Measurements from ENCODE around the gene TMEM123. TPM values are rescaled to one million over a fixed set of nuclear protein-coding genes. Genes with fewer than 3 reads are reported as not detected.

Gene TMEM123
- total and polyA plus RNA-seq, 2 of the 13 experiments (the other 11 are each of a cell fraction or from before 2014, with no cell fraction given), result 365 to 2,761 TPM

- TF ChIP-seq ZNF17 (CRISPR knock-in tag; IDR thresholded peaks at IDR 0.05), result no peak
- no peak for TF ChIP-seq ZNF790 (CRISPR knock-in tag; IDR thresholded peaks at IDR 0.05; ENCODE audit: borderline replicate concordance)
- TF ChIP-seq MTF2 (CRISPR knock-in tag; IDR thresholded peaks at IDR 0.05; ENCODE audit: borderline replicate concordance), result no peak
- no peak for TF ChIP-seq IKZF5 (CRISPR knock-in tag; IDR thresholded peaks at IDR 0.05)
- TF ChIP-seq, protein P1, sequence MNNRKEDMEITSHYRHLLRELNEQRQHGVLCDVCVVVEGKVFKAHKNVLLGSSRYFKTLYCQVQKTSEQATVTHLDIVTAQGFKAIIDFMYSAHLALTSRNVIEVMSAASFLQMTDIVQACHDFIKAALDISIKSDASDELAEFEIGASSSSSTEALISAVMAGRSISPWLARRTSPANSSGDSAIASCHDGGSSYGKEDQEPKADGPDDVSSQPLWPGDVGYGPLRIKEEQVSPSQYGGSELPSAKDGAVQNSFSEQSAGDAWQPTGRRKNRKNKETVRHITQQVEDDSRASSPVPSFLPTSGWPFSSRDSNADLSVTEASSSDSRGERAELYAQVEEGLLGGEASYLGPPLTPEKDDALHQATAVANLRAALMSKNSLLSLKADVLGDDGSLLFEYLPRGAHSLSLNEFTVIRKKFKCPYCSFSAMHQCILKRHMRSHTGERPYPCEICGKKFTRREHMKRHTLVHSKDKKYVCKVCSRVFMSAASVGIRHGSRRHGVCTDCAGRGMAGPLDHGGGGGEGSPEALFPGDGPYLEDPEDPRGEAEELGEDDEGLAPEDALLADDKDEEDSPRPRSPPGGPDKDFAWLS (CRISPR knock-in tag; IDR thresholded peaks at IDR 0.05; ENCODE audit: borderline replicate concordance), result no peak
- TF ChIP-seq EZH2 (conservative IDR thresholded peaks at IDR 0.05; ENCODE audit: low read depth, low read length), result no peak
- no peak for TF ChIP-seq NFRKB (IDR thresholded peaks at IDR 0.05)
- TF ChIP-seq KLF6 (CRISPR knock-in tag; IDR thresholded peaks at IDR 0.05), result no peak
- TF ChIP-seq MED13 (CRISPR knock-in tag; IDR thresholded peaks at IDR 0.05), result no peak
- no peak for TF ChIP-seq FIP1L1 (IDR thresholded peaks at IDR 0.05; ENCODE audit: borderline replicate concordance, insufficient read depth, low read depth, low read length)
- no peak for TF ChIP-seq CHD4 (IDR thresholded peaks at IDR 0.05; ENCODE audit: borderline replicate concordance, low read length)
- no peak for TF ChIP-seq ATRX (CRISPR knock-in tag; IDR thresholded peaks at IDR 0.05; ENCODE audit: borderline replicate concordance)
- TF ChIP-seq ZNF660 (CRISPR knock-in tag; IDR thresholded peaks at IDR 0.05; ENCODE audit: borderline replicate concordance, low read depth), result no peak
- no peak for TF ChIP-seq KAT8 (CRISPR knock-in tag; IDR thresholded peaks at IDR 0.05)
- TF ChIP-seq, protein P2, sequence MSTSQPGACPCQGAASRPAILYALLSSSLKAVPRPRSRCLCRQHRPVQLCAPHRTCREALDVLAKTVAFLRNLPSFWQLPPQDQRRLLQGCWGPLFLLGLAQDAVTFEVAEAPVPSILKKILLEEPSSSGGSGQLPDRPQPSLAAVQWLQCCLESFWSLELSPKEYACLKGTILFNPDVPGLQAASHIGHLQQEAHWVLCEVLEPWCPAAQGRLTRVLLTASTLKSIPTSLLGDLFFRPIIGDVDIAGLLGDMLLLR (CRISPR knock-in tag; IDR thresholded peaks at IDR 0.05), result no peak
- TF ChIP-seq MXD4 (CRISPR knock-in tag; IDR thresholded peaks at IDR 0.05), result no peak
- no peak for TF ChIP-seq ELK4 (CRISPR knock-in tag; IDR thresholded peaks at IDR 0.05; ENCODE audit: borderline replicate concordance)
- TF ChIP-seq POLR2A (IDR thresholded peaks at IDR 0.05; ENCODE audit: insufficient read depth in 1 of 2, low read depth in 2 of 2, low read length in 2 of 2), result 0 out of 4 replicates have a peak, but pooled peaks of 1 of the 2 experiments have one; percentile 39
- no peak for TF ChIP-seq PHF21A (CRISPR knock-in tag; IDR thresholded peaks at IDR 0.05)
- TF ChIP-seq ZNF362 (CRISPR knock-in tag; IDR thresholded peaks at IDR 0.05; ENCODE audit: borderline replicate concordance), result no peak
- no peak for TF ChIP-seq PAX8 (CRISPR knock-in tag; IDR thresholded peaks at IDR 0.05; ENCODE audit: borderline replicate concordance)
- no peak for TF ChIP-seq RFXAP (CRISPR knock-in tag; IDR thresholded peaks at IDR 0.05; ENCODE audit: borderline replicate concordance)
- no peak for TF ChIP-seq SOX6 (IDR thresholded peaks at IDR 0.05)
- TF ChIP-seq SOX6 (CRISPR knock-in tag; IDR thresholded peaks at IDR 0.05), result 0 out of 2 replicates have a peak, but pooled peaks have one; percentile 42
These were observed 2.7 kb downstream of the TMEM123 start (continued) for GRCh38 chr11:102449651-102450570.

All from HepG2 (cell line).